Glomerular endothelial cell (primary cell): Measurements from ENCODE around the gene GPRC6A. TPM values are rescaled to one million over a fixed set of nuclear protein-coding genes. Genes with fewer than 3 reads are reported as not detected.
"Not testable (repeated sequence)": the region's sequence is repeated elsewhere in the genome, so short reads cannot be mapped to it uniquely, and the experiment has no call there.

Experiments
- DNase-seq: peaks from one replicate; pipeline ENCODE4 v3.0.0-alpha.2; 2011; ENCODE audit warnings: low read depth, low spot score; ENCODE audit errors: extremely low read depth
- total RNA-seq: library from RNA; depleted of rRNA; stranded (reverse); fragments of >200 nt; gene quantifications from 2 replicates; pipeline ENCODE4 v1.2.3, GENCODE V29; 2015

GPRC6A gene
- total RNA-seq: not detected in 2 replicates

DNA sequence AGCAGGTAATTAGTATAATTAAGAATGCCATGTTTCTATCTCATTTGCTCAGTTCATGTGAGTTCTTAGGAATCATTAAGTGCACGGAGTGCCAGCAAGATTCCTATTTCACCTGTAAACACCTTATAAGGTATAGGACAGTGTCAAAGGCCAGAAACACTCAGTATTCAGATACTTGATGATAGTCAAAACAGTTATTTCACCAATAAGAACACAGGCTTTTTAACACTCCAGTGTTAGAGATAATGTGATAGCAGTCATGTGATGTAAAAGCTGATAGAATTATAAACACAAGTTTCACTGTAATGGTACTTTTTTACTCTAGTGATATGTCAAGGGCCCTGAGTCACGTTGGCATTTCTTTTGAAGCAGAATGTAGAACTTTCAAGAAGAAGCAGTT is at the start of gene GPRC6A:
Gene GPRC6A (minus strand): TSS at position 101 of the 400 bp plus-strand sequence. CDS start 70 bp downstream, at position 31.
- no peak for DNase-seq

DNA sequence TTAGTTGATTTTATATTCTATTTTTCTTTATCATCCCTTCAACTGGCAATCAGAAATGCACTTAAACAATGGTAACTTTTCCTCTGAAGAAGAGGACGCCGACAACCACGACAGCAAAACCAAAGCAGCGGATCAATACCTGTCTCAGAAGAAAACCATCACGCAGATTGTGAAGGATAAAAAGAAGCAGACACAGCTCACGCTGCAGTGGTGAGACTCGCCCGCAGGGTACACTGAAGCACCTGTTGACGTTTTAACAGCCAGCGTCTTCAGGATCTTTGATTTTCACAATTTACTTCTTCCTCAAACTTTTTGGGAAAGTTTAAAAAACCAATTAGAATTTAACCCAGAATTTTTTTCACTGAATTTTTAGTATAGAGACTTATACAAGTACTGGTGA is 48.9 kb upstream of the GPRC6A start:
- DNase-seq: no peak

GRCh38 chr6:116876635-116877611 is 48.0 kb upstream of the GPRC6A start, which contains the start of gene RFX6:
Gene RFX6 (plus strand): TSS chr6:116877242. CDS start chr6:116877276, 34 bp downstream.
- DNase-seq: no peak

GRCh38 chr6:116876107-116876506 is 47.2 kb upstream of the GPRC6A start:
- DNase-seq: no peak

- no peak for DNase-seq
Observed at GRCh38 chr6:116872771-116873170, 43.9 kb upstream of the GPRC6A start.

GRCh38 chr6:116866281-116866871 is 37.5 kb upstream of the GPRC6A start:
- DNase-seq: no peak

DNA sequence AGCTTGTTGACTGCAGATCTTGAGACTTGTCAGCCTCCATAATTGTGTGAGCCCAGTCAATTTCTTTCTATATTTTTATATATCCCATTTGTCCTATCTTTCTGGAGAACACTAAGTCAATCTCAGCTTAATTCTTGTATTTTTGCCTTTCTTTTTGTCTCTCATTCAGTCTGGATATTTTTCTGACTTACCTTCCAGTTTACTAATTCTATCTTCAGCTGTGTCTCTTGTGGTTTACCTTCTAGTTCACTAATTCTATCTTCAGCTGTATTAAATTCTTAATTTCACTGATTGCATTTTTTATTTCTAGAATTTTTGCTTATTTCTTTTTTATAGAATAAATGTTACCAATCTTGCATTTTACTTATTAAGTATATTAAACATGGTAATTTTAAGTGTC is 30.4 kb upstream of the GPRC6A start:
- DNase-seq: no peak

DNA sequence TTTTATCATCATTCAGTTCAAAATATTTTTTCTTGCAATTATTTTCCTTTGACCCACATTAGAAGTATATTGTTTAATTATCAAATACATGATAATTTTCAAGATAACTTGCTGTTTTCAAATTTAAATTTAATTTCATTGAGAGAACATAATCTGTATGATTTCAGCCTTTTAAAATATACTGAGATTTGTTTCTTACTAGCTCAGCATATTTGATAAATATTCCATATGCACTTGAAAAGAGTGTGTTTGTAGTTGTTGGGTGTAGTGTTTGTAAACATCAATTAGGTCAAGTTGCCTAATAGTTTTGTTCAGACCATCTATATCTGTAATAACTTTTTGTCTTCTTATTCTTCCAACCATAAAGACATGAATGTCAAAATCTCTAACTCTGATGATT is 29.2 kb upstream of the GPRC6A start:
- DNase-seq: no peak

DNA sequence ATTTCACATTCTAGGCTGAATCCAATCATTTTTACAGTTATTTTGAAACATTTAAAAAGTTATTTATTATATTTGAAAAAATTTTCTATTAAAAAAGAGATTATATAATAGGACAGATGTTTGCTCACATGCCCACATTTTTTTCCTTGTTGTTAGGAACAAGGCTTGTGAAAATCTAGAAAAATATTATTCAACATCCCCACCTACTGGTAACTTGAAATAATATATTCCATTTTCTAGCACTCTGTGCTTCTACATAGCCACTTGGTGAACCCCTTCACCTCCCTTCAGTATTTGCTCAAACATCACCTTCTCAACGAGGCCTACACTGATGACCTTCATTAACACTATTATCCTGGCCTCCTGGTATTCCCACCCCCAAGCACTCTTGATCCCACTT is 18.3 kb upstream of the GPRC6A start:
- no peak for DNase-seq

DNA sequence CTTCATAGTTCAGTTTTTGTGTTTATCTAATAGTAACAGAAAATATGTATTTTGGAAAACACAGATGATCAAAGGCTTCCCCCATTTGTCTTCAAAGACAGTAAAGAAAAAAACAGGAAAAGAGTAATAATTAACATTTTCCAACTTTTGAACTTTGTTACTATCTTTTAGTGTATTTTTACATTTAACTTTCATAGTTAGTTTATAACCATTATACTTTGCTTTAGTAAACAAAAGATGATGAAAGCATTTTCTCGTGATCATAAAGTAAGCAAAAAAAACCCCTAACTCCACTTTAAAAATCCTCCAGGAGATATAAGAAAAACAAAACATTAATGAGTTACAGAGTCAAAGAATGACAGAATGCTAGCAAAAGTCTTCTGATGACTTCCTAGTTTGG is 13.6 kb upstream of the GPRC6A start:
- DNase-seq: no peak

- no peak for DNase-seq
Observed at GRCh38 chr6:116840091-116840490, 11.2 kb upstream of the GPRC6A start.

DNA sequence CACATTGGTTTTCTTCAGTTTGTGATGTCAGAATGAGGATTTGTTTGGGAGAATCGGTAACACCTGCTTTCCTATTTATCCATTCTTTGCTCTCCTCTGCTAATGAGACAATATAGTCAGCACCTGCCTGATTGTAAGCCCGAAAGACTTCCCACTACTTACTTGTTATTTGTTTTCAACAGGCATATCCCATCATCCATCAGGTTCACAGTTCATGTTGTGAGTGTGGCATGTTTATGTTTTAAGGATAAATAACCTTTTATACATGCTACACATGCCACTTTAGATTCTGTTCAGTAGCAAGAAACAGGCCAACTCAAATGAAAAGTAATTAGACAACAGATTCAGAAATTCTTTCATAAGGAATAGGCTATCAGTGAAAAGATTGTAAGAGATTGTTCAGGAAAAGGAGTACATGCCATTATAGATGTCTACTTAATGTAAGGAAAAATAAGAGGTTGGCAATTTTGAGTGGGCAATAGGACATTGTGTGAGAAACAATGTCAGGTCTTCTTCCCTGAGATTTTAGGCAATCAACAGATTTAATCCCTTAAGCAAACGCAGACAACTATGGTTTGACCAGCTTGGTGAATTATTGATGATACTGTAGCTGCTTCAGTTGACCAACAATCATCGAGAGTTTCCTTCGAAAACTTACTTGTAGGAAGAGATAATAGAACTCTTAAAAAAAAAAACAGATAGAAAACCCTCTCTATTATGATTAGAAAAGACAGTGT is 7.9 kb upstream of the GPRC6A start:
- no peak for DNase-seq

DNA sequence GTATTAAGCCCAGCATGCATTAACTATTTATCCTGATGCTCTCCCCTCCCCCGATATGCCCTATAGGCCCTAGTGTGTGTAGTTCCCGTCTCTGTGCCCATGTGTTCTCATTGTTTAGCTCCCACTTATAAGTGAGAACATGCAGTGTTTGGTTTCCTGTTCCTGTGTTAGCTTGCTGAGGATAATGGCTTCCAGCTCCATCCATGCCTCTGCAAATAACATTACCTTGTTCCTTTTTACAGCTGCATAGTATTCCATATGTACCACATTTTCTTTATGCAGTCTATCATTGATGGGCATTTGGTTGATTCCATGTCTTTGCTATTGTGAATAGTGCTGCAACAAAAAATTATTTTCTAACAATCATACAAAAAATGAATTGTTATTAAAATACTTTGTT is 5.6 kb upstream of the GPRC6A start:
- DNase-seq: not testable (repeated sequence)

DNA sequence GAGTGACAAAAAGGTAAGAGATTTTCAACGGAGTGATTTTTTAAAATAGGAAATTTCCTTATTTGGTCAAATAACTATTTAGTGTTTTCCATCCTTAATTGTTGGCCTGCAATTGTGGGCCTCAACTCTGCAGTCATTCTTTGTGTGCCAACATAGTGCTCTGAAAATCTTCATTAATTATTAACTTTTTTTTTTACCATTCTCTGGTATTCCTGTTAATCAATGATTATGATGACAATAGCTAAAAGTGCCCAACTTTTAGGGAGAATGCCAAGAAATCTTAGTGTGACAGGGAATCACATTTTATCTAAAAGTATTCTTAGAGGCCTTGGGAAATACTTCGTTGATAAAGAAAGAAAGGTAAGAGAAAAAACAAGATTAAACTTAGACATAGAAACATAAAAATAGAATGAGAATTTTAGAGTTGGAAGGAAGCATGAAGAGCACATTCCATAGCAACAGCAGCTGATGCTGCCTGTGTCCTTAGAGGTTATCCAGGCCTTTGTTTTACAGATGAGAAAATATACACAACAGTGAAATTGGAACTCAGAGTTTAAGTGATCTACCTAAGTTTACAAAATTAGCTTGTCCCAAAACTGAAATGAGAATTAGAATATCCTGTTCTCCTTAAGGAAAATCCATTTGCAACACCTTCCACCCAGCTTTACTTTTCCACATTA is 1.2 kb downstream of the GPRC6A start:
- DNase-seq: no peak

DNA sequence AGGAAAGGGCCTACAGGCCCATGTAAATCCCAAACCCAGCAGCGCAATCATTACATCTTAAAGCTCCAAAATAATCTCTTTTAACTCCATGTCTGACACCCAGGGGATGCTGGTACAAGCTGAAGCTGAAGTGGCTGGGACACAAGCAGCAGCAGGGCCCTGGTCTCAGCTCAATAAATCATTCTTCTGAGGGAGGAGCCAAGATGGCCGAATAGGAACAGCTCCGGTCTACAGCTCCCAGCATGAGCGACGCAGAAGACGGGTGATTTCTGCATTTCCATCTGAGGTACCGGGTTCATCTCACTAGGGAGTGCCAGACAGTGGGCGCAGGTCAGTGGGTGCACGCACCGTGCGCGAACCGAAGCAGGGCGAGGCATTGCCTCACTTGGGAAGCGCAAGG is 12.5 kb downstream of the GPRC6A start:
- not testable (repeated sequence) for DNase-seq

- no peak for DNase-seq
Observed at GRCh38 chr6:116812051-116812650, 16.7 kb downstream of the GPRC6A start.

GRCh38 chr6:116801971-116802370 is 26.9 kb downstream of the GPRC6A start:
- no peak for DNase-seq

- DNase-seq: no peak
Observed at GRCh38 chr6:116799945-116800344, 28.9 kb downstream of the GPRC6A start.

- DNase-seq: no peak
Observed at GRCh38 chr6:116797585-116797984, 31.3 kb downstream of the GPRC6A start.

GRCh38 chr6:116793224-116793623 is 35.7 kb downstream of the GPRC6A start:
- DNase-seq: no peak
